Measurements from ENCODE around the gene DOK5. TPM values are rescaled to one million over a fixed set of nuclear protein-coding genes. Genes with fewer than 3 reads are reported as not detected.

DOK5 gene
- total RNA-seq, 4 donors from 2014 or later, result 1.4 to 9.8 TPM; not detected in 2

DNA sequence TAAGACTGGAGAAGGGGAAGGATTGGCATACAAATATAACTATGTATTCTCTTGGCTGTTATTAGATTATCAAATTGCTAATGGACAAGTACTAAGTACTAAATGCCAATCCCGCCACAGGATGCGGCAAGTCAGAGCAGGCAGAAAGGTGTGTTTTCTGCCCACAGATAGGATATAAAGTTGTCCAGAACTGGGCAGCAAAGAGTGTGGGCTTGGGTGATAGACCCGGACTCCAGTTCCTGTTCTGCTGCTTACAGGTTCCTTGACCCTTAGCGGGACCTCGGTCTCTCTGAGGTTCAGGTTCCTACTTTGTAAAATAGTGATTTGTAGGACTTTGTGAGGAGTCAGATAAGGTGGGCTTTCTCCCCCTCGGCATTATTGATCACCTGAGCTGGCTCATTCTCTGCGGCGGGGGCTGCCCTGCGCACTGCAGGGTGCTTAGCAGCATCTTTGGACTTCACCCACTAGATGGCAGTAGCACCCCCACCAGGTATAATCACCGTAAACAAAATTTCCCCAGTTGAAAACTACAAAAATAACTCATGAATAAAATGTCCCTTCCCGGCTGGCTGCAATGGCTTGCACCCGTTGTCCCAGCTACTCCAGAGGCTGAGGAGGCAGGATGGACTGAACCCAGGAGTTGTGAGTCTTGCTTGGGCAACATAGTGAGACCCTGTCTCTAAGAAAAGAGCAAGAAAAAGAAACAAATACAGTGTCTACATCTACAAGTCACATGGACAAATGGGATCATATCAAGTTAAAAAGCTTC is 193.1 kb downstream of the DOK5 start:
- Histone ChIP-seq H3K9me3 (no peaks in the 10 kb centered on the region), H3K4me1 (no peaks in the 10 kb centered on the region), H3K27ac (no peak overlapping the region), H3K27me3 (no peaks in the 10 kb centered on the region), H3K36me3 (no peaks in the 10 kb centered on the region), H3K4me3 (no peak overlapping the region)
- peak in 2 of 4 experiments; percentile 13 to 34 for TF ChIP-seq CTCF (IDR thresholded peaks at IDR 0.05)
- TF ChIP-seq POLR2A (IDR thresholded peaks at IDR 0.05), result no peak
- intact Hi-C loops (cut with DNase I; ENCODE audit: low total_unique reads), result no loop called here
- no peak for DNase-seq

DNA sequence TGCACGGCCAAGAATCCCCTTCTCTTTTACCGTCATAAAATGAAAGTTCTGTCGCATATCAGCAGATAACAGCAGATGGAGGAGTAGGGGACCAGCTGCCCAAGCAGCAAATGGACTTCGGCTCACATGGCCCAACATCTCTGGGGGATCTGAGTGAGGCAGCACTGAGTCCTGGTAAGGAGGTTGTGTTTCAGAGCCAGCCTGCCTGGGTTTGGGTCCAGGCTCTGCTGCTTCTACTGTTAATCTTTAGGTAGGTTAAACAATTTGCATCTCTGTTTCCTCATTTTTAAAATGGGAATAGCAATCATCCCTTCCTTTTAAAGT is 193.6 kb downstream of the DOK5 start:
- intact Hi-C loops (cut with DNase I; ENCODE audit: low total_unique reads), result no loop called here
- TF ChIP-seq POLR2A (IDR thresholded peaks at IDR 0.05) (no peak), CTCF (IDR thresholded peaks at IDR 0.05) (no peak)

GRCh38 chr20:54678253-54678652 is 202.9 kb downstream of the DOK5 start:
- no peak overlapping the region for H3K4me3 ChIP-seq
- H3K9me3 ChIP-seq, result no peaks in the 10 kb centered on the region
- no peak overlapping the region for H3K27ac ChIP-seq
- no peaks in the 10 kb centered on the region for H3K36me3 ChIP-seq
- DNase-seq, result no peak
- no peaks in the 10 kb centered on the region for H3K4me1 ChIP-seq
- no peak for TF ChIP-seq POLR2A (IDR thresholded peaks at IDR 0.05)
- intact Hi-C loops (cut with DNase I; ENCODE audit: low total_unique reads), result no loop called here
- no peaks in the 10 kb centered on the region for H3K27me3 ChIP-seq

More for the DNA sequence above, 193.6 kb downstream of the DOK5 start:
- Histone ChIP-seq H3K27ac (no peak overlapping the region), H3K9me3 (no peaks in the 10 kb centered on the region), H3K4me1 (no peaks in the 10 kb centered on the region), H3K27me3 (no peaks in the 10 kb centered on the region), H3K4me3 (no peak overlapping the region), H3K36me3 (no peaks in the 10 kb centered on the region)
- DNase-seq, result no peak

DNA sequence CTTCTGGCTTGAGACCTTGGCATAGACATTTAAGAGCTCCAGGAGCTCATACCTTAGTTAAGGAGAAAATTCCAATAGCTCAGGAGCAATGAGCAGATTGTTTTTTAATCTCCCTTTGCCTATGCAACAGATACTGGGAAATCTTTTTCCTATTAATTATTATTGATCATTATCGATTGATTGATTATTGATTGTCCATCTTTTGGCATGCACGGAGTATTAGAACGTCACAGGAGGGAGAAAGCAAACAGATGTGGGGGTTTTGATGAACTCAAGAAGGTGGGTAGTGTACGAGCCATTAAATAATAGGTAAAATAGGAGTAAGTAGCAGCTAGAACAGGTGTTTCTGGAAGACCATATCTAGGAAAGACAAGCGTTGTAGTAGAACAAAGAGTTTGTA is 205.0 kb downstream of the DOK5 start:
- Histone ChIP-seq H3K27me3 (no peaks in the 10 kb centered on the region), H3K9me3 (no peaks in the 10 kb centered on the region), H3K36me3 (no peaks in the 10 kb centered on the region), H3K4me3 (no peak overlapping the region), H3K27ac (no peak overlapping the region), H3K4me1 (no peaks in the 10 kb centered on the region)
- no peak for TF ChIP-seq CTCF (IDR thresholded peaks at IDR 0.05)
- TF ChIP-seq POLR2A (IDR thresholded peaks at IDR 0.05), result no peak
- DNase-seq, result no peak
- intact Hi-C loops (cut with DNase I; ENCODE audit: low total_unique reads), result no loop called here

- no peak for DNase-seq
- H3K9me3 ChIP-seq, result no peaks in the 10 kb centered on the region
- no peaks in the 10 kb centered on the region for H3K27me3 ChIP-seq
- TF ChIP-seq CTCF (IDR thresholded peaks at IDR 0.05) (peak in 2 of 4 experiments; percentile 52 to 67), POLR2A (IDR thresholded peaks at IDR 0.05) (no peak)
- H3K4me1 ChIP-seq, result no peaks in the 10 kb centered on the region
- H3K27ac ChIP-seq, result no peak overlapping the region
- no peak overlapping the region for H3K4me3 ChIP-seq
- intact Hi-C loops (cut with DNase I; ENCODE audit: low total_unique reads), result no loop called here
- no peaks in the 10 kb centered on the region for H3K36me3 ChIP-seq
Observed at GRCh38 chr20:54680872-54681619, 205.7 kb downstream of the DOK5 start.

Measured in uterus (tissue), 4 donors.